ENCODE data around the gene NLGN1.

- TF ChIP-seq EZH2 (IDR thresholded peaks at IDR 0.05; ENCODE audit: insufficient read depth, poor library complexity, severe bottlenecking): no peak
- no peak for TF ChIP-seq EZH2phosphoT487 (IDR thresholded peaks at IDR 0.05; ENCODE audit: insufficient read depth, low read depth)
These were observed 12.9 kb downstream of the NLGN1 start for GRCh38 chr3:173410436-173410835.

Data from GM23248 (cell line).